GM12865 (cell line): Measurements from ENCODE around the gene DTX1.

Experiments
- DNase-seq: peaks from one replicate; pipeline ENCODE4 v3.0.0; 2010; ENCODE audit warnings: low read depth
- H3K4me3 ChIP-seq: 2 replicates; pipeline ENCODE4 v1.5.1; 2011; ENCODE audit warnings: mild to moderate bottlenecking, low read depth, low read length, control low read depth
- CTCF ChIP-seq: IDR thresholded peaks from 2 replicates; pipeline ENCODE4 v1.5.1; 2011; ENCODE audit warnings: low read length, control low read depth, low read depth, inconsistent platforms; ENCODE audit not compliant: insufficient read depth; ENCODE audit errors: missing control alignments

The DTX1 gene

DNA sequence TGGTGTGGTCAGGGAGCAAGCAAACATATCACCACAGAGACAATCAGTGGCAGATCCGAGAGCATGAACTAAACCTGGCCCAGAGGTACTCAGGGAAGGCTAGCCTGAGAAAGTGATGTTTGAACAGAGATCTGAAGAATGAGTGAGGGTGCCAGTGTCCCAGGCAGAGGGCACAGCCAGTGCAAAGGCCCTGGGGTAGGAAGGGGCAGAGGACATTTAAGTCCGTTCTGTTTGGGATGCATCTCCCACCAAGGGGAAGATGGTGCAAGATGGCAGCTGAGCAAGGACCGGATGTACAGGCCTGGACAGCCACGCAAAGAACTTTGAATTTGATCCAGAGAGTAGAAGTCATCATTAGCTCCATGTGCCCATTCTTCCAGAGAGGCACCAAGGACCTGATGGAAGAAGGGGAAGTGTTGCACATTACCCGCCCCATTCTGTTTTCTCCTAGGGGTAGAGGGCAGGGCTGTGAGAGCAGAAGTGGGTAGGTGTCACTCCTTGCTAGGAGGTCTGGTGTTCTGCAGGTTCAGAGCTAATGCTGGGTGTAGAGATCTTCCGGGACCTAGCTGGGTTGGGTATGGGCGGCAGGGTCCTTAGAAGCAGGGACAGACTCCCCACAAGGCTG, 3.9 kb downstream of the DTX1 start:
- no peak overlapping the region for H3K4me3 ChIP-seq
- TF ChIP-seq CTCF = no peak
- no peak for DNase-seq

- no peak for DNase-seq
- H3K4me3 ChIP-seq = no peak overlapping the region
- no peak for TF ChIP-seq CTCF
These were observed 4.6 kb downstream of the DTX1 start for GRCh38 chr12:113061061-113061694.

DNA sequence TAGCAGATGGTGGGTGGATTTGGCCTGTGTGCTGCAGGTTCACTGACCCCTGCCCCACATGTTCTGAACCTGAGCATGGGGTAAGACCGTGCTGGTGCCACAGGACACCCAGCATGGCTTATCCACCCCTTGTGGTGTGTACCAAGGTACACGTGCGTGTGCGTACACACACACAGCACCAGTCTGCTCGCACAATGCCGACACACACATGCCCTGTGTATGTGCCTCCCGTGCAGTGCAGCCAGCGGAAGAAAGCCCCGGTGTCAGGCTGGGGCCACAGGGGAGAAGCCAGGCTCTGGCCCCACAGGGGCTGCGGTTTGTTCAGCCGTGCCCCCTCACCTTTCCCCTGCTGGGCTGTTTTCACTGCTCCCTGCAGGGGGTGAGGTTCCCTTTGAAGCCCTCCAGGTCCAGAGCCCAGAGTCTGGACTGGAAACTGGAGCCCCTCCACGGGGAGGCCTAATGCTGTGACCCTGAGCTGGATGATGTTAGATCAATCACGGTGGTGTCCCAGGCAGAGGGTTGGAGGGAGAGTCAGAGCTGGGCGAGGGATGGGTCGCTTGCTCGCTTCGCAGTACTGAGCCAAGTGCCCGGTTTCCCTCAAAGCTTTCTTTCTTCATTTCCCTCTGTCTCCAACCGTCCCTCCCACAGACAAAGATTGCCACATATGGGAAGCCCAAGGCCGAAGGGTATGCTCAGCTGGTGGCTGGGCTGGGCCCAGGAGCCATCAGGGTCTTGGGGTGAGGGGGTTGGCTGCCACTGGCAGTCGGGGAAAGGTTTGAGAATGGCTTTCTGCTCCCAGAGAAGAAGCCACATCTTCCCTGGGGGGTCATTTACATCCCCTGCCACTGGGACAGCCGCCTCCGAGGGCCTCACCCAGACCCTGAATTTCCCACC, 6.2 kb downstream of the DTX1 start:
- no peak for DNase-seq
- no peak for TF ChIP-seq CTCF
- no peak overlapping the region for H3K4me3 ChIP-seq

GRCh38 chr12:113063396-113064350, 7.1 kb downstream of the DTX1 start:
- TF ChIP-seq CTCF = no peak
- no peak overlapping the region for H3K4me3 ChIP-seq
- no peak for DNase-seq

- no peak overlapping the region for H3K4me3 ChIP-seq
- no peak for TF ChIP-seq CTCF
- no peak for DNase-seq
These were observed 8.0 kb downstream of the DTX1 start for GRCh38 chr12:113064395-113065125.
